MM.1S (cell line): ENCODE measurements around the gene ADAMTSL2.

Source experiments
- DNase-seq: peaks from one replicate; pipeline ENCODE4 v3.0.0-alpha.2; 2015
- H2AFZ ChIP-seq: fragments of 300-600 bp; sonication (generic); 2 replicates; pipeline ENCODE4 v1.6.0; 2016; ENCODE audit warnings: antibody characterized with exemption, low read length
- H3F3A ChIP-seq: fragments of 300-600 bp; sonication (generic); 2 replicates; pipeline ENCODE4 v1.6.1; 2016; ENCODE audit warnings: mild to moderate bottlenecking, antibody characterized with exemption, low read length, moderate library complexity, mixed read lengths; ENCODE audit not compliant: insufficient read depth
- H3K27ac ChIP-seq: fragments of 300-600 bp; sonication (generic); 2 replicates; pipeline ENCODE4 v1.5.1; 2016; ENCODE audit warnings: mild to moderate bottlenecking, low read length
- H3K27me3 ChIP-seq: fragments of 300-600 bp; sonication (generic); replicated peaks from 2 replicates; pipeline ENCODE4 v1.6.0; 2016; ENCODE audit warnings: low read length; ENCODE audit not compliant: insufficient read depth
- H3K36me3 ChIP-seq: fragments of 300-600 bp; sonication (generic); replicated peaks from 2 replicates; pipeline ENCODE4 v1.6.1; 2016; ENCODE audit warnings: mild to moderate bottlenecking, low read length, mixed read lengths; ENCODE audit not compliant: insufficient read depth
- H3K4me1 ChIP-seq: fragments of 300-600 bp; sonication (generic); 2 replicates; pipeline ENCODE4 v1.6.1; 2016; ENCODE audit warnings: low read length, mixed read lengths
- H3K4me2 ChIP-seq: fragments of 300-600 bp; sonication (generic); 2 replicates; pipeline ENCODE4 v1.6.0; 2016; ENCODE audit warnings: low read depth, low read length
- H3K4me3 ChIP-seq: fragments of 300-600 bp; sonication (generic); 2 replicates; pipeline ENCODE4 v1.5.1; 2016; ENCODE audit warnings: low read length, mixed read lengths
- H3K79me2 ChIP-seq: fragments of 300-600 bp; sonication (generic); 2 replicates; pipeline ENCODE4 v1.6.1; 2016; ENCODE audit warnings: mixed run types, low read length, mixed read lengths
- H3K9ac ChIP-seq: fragments of 300-600 bp; sonication (generic); 2 replicates; pipeline ENCODE4 v1.6.1; 2016; ENCODE audit warnings: low read length, mixed read lengths
- H3K9me2 ChIP-seq: fragments of 300-600 bp; sonication (generic); replicated peaks from 2 replicates; pipeline ENCODE4 v1.6.1; 2016; ENCODE audit warnings: mild to moderate bottlenecking, low read length, mixed read lengths; ENCODE audit not compliant: insufficient read depth
- H3K9me3 ChIP-seq: fragments of 300-600 bp; sonication (generic); replicated peaks from 2 replicates; pipeline ENCODE4 v1.6.1; 2016; ENCODE audit warnings: mild to moderate bottlenecking, low read length, mixed read lengths; ENCODE audit not compliant: insufficient read depth
- H4K20me1 ChIP-seq: fragments of 300-600 bp; sonication (generic); 2 replicates; pipeline ENCODE4 v1.6.1; 2016; ENCODE audit warnings: mild to moderate bottlenecking, low read length, moderate library complexity, mixed read lengths; ENCODE audit not compliant: insufficient read depth
- CTCF ChIP-seq: fragments of 300-600 bp; sonication (generic); IDR thresholded peaks from 2 replicates; pipeline ENCODE4 v1.5.1; 2016; ENCODE audit warnings: antibody characterized with exemption, low read length, mixed read lengths
- EZH2 ChIP-seq: fragments of 300-600 bp; sonication (generic); optimal IDR thresholded peaks from 2 replicates; pipeline ENCODE3; 2017; ENCODE audit warnings: low read depth, mild to moderate bottlenecking, antibody characterized with exemption, low read length, mixed read lengths
- EZH2phosphoT487 ChIP-seq: fragments of 300-600 bp; sonication (generic); IDR thresholded peaks from 2 replicates; pipeline ENCODE4 v1.6.1; 2018; ENCODE audit warnings: antibody characterized with exemption, low read length

Gene ADAMTSL2

GRCh38 chr9:133509179-133510083, 25.1 kb upstream of the ADAMTSL2 start:
- Histone ChIP-seq H3K4me3 (no peak overlapping the region), H2AFZ (no peak overlapping the region), H3K36me3 (no peaks in the 10 kb centered on the region), H3K4me2 (peak overlapping the region; percentile 17; the same call in 1 of the 2 replicates), H3K9me2 (no peaks in the 10 kb centered on the region), H3K9me3 (no peaks in the 10 kb centered on the region), H3K4me1 (no peaks in the 10 kb centered on the region), H3K9ac (no peak overlapping the region), H3K27me3 (peaks cover 87% of the 10 kb centered on the region), H4K20me1 (no peaks in the 10 kb centered on the region), H3K27ac (no peak overlapping the region), H3F3A (no peaks in the 10 kb centered on the region), H3K79me2 (no peaks in the 10 kb centered on the region)
- DNase-seq, result no peak
- TF ChIP-seq CTCF, result no peak
- no peak for TF ChIP-seq EZH2phosphoT487
- no peak for TF ChIP-seq EZH2

GRCh38 chr9:133510926-133511505, 23.5 kb upstream of the ADAMTSL2 start:
- Histone ChIP-seq H3F3A (no peaks in the 10 kb centered on the region), H3K9me2 (no peaks in the 10 kb centered on the region), H3K27ac (no peak overlapping the region), H3K9ac (no peak overlapping the region), H3K9me3 (no peaks in the 10 kb centered on the region), H3K4me3 (no peak overlapping the region), H3K79me2 (no peaks in the 10 kb centered on the region), H3K36me3 (no peaks in the 10 kb centered on the region), H4K20me1 (no peaks in the 10 kb centered on the region), H3K4me2 (no peak overlapping the region), H3K4me1 (no peaks in the 10 kb centered on the region), H2AFZ (no peak overlapping the region), H3K27me3 (peaks cover 89% of the 10 kb centered on the region)
- no peak for DNase-seq
- TF ChIP-seq CTCF (no peak), EZH2 (no peak), EZH2phosphoT487 (no peak)

GRCh38 chr9:133511607-133512006, 22.9 kb upstream of the ADAMTSL2 start:
- H3K9me3 ChIP-seq, result no peaks in the 10 kb centered on the region
- H3K4me2 ChIP-seq, result no peak overlapping the region
- no peaks in the 10 kb centered on the region for H3F3A ChIP-seq
- H2AFZ ChIP-seq, result no peak overlapping the region
- DNase-seq, result no peak
- H3K9ac ChIP-seq, result no peak overlapping the region
- no peaks in the 10 kb centered on the region for H4K20me1 ChIP-seq
- H3K27me3 ChIP-seq, result peaks cover 91% of the 10 kb centered on the region
- H3K79me2 ChIP-seq, result no peaks in the 10 kb centered on the region
- no peak overlapping the region for H3K4me3 ChIP-seq
- H3K27ac ChIP-seq, result no peak overlapping the region
- no peaks in the 10 kb centered on the region for H3K36me3 ChIP-seq
- no peaks in the 10 kb centered on the region for H3K9me2 ChIP-seq
- H3K4me1 ChIP-seq, result no peaks in the 10 kb centered on the region
- TF ChIP-seq EZH2, result no peak
